Glomerular visceral epithelial cell (primary cell): ENCODE results near the gene SON.

Experiments
- DNase-seq: peaks from one replicate; pipeline ENCODE4 v3.0.0-alpha.2; 2016; ENCODE audit errors: extremely low spot score

SON gene

DNA sequence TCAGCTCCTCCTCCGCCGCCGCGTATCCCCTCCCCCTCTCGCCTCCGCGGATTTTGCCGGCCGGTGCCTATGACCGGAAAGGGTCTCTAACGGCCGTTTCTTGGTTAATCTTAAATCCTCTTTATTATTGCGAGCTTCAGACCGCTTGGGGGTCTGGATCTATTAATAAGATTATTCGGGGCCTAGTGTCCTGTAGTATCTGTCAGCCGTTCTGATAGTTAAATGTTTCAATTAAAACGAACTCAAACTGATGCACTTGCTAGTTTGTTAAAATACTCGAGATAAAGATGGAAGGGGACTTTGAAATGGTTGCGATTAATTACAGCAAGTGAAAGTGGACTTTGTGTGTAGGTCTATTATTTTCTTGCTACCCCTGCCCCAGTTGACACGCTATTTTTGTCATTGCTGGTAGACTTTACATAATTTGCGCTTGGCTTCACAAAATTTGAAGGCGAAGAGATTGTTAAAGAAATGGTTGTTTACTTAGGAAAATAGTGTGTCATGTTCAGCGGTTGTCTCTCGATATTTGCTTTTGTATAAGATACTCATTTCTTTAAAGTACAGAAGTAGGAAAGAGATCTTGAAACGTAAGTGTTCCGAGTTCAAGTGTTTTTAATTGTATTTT lies 779 bp downstream of the SON start:
- DNase-seq: no peak

DNA sequence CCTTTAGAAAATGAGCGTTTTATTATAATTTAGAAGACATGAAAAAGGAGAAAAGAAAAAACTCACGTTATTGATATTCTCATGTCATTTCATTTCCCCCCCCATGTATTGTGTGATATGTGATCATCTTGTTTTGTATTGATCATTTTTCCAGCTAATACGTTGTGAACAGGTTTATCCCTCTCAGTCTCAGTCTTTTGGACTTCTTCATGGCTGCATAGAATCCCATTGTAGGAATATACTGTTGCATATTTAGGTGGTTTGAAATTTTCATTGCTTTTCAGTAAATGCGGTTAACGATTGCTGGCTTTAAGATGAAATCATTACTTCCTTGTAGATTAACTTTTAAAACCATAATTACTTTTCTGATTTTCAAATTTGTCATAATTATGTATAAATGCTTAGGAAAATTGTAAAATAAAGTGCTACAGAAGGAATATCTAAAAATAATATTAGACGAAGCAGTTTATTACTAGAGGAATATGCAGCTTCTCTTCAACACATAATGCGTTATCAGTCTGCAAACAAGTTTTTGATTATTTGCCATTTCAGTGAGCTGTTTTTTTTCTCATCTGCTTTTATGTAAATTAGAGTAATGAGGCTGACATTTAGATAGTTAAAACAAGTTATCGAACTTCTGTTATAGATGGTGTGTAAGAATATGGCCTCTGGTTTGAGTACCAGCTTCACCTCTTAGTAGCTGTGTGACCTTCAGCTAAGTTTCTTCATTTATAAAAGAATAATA lies 1.8 kb downstream of the SON start:
- DNase-seq: no peak

DNA sequence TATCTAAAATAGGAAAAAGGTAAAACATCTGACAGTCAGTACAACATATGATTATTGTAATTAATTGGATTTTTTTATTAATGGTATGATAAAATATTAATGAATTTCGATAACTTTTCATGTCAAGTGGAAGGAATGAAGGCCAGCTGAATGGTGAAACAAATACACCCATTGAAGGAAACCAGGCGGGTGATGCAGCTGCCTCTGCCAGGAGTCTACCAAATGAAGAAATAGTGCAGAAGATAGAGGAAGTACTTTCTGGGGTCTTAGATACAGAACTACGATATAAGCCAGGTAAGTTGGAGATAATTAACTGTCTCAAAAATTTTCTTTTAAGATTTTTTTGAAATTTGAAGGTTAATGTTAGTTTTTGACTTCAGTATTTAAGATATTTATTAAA lies 3.2 kb downstream of the SON start:
- DNase-seq: no peak

DNA sequence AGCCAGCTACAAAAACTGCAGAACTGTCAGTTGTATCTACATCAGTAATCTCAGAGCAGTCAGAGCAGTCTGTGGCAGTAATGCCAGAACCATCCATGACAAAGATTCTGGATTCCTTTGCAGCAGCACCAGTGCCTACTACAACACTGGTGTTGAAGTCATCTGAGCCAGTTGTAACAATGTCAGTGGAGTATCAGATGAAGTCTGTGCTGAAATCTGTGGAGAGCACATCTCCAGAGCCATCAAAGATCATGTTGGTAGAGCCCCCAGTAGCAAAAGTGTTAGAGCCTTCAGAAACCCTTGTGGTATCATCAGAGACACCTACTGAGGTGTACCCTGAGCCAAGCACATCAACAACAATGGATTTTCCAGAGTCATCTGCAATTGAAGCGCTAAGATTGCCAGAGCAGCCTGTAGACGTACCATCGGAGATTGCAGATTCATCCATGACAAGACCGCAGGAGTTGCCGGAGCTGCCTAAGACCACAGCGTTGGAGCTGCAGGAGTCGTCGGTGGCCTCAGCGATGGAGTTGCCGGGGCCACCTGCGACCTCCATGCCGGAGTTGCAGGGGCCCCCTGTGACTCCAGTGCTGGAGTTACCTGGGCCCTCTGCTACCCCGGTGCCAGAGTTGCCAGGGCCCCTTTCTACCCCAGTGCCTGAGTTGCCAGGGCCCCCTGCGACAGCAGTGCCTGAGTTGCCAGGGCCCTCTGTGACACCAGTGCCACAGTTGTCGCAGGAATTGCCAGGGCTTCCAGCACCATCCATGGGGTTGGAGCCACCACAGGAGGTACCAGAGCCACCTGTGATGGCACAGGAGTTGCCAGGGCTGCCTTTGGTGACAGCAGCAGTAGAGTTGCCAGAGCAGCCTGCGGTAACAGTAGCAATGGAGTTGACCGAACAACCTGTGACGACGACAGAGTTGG lies 7.3 kb downstream of the SON start:
- no peak for DNase-seq

DNA sequence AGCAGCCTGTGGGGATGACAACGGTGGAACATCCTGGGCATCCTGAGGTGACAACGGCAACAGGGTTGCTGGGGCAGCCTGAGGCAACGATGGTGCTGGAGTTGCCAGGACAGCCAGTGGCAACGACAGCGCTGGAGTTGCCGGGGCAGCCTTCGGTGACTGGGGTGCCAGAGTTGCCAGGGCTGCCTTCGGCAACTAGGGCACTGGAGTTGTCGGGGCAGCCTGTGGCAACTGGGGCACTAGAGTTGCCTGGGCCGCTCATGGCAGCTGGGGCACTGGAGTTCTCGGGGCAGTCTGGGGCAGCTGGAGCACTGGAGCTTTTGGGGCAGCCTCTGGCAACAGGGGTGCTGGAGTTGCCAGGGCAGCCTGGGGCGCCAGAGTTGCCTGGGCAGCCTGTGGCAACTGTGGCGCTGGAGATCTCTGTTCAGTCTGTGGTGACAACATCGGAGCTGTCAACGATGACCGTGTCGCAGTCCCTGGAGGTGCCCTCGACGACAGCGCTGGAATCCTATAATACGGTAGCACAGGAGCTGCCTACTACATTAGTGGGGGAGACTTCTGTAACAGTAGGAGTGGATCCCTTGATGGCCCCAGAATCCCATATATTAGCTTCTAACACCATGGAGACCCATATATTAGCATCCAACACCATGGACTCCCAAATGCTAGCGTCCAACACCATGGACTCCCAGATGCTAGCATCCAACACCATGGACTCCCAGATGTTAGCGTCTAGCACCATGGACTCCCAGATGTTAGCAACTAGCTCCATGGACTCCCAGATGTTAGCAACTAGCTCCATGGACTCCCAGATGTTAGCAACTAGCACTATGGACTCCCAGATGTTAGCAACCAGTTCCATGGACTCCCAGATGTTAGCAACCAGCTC lies 8.2 kb downstream of the SON start:
- DNase-seq: no peak

DNA sequence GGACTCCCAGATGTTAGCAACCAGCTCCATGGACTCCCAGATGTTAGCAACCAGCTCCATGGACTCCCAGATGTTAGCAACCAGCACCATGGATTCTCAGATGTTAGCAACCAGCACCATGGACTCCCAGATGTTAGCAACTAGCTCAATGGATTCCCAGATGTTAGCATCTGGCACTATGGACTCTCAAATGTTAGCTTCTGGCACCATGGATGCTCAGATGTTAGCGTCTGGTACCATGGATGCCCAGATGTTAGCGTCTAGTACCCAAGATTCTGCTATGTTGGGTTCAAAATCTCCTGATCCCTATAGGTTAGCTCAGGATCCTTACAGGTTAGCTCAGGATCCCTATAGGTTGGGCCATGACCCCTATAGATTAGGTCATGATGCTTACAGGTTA lies 8.8 kb downstream of the SON start:
- no peak for DNase-seq

DNA sequence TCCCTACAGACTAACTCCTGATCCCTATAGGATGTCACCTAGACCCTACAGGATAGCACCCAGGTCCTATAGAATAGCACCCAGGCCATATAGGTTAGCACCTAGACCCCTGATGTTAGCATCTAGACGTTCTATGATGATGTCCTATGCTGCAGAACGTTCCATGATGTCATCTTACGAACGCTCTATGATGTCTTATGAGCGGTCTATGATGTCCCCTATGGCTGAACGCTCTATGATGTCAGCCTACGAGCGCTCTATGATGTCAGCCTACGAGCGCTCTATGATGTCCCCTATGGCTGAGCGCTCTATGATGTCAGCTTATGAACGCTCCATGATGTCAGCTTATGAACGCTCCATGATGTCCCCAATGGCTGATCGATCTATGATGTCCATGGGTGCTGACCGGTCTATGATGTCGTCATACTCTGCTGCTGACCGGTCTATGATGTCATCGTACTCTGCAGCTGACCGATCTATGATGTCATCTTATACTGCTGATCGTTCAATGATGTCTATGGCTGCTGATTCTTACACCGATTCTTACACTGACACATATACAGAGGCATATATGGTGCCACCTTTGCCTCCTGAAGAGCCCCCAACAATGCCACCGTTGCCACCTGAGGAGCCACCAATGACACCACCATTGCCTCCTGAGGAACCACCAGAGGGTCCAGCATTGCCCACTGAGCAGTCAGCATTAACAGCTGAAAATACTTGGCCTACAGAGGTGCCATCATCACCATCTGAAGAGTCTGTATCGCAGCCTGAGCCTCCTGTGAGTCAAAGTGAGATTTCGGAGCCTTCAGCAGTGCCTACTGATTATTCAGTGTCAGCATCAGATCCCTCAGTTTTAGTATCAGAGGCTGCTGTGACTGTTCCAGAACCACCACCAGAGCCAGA lies 9.5 kb downstream of the SON start:
- no peak for DNase-seq

DNA sequence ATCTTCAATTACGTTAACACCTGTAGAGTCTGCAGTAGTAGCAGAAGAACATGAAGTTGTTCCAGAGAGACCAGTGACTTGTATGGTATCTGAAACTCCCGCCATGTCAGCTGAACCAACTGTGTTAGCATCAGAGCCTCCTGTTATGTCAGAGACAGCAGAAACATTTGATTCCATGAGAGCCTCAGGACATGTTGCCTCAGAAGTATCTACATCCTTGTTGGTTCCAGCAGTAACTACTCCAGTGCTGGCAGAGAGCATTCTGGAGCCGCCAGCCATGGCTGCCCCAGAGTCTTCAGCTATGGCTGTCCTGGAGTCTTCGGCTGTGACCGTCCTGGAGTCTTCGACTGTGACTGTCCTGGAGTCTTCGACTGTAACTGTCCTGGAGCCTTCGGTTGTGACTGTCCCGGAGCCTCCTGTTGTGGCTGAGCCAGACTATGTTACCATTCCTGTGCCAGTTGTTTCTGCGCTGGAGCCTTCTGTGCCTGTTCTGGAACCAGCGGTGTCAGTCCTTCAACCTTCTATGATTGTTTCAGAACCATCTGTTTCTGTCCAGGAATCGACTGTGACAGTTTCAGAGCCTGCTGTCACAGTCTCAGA lies 10.3 kb downstream of the SON start:
- DNase-seq: no peak

DNA sequence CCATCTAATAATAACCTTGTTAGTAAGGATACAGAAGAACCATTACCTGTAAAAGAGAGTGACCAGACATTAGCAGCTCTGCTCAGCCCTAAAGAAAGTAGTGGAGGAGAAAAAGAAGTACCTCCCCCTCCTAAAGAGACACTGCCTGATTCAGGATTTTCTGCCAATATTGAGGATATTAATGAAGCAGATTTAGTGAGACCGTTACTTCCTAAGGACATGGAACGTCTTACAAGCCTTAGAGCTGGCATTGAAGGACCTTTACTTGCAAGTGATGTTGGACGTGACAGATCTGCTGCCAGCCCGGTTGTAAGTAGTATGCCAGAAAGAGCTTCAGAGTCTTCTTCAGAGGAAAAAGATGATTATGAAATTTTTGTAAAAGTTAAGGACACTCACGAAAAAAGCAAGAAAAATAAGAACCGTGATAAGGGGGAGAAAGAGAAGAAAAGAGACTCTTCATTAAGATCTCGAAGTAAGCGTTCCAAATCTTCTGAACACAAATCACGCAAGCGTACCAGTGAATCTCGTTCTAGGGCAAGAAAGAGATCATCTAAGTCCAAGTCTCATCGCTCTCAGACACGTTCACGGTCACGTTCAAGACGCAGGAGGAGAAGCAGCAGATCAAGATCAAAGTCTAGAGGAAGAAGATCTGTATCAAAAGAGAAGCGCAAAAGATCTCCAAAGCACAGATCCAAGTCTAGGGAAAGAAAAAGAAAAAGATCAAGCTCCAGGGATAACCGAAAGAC lies 11.6 kb downstream of the SON start:
- DNase-seq: no peak

DNA sequence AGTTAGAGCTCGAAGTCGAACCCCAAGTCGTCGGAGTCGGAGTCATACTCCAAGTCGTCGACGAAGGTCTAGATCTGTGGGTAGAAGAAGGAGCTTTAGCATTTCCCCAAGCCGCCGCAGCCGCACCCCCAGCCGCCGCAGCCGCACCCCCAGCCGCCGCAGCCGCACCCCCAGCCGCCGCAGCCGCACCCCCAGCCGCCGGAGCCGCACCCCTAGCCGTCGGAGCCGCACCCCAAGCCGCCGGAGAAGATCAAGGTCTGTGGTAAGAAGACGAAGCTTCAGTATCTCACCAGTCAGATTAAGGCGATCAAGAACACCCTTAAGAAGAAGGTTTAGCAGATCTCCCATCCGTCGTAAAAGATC lies 12.1 kb downstream of the SON start:
- DNase-seq: no peak

DNA sequence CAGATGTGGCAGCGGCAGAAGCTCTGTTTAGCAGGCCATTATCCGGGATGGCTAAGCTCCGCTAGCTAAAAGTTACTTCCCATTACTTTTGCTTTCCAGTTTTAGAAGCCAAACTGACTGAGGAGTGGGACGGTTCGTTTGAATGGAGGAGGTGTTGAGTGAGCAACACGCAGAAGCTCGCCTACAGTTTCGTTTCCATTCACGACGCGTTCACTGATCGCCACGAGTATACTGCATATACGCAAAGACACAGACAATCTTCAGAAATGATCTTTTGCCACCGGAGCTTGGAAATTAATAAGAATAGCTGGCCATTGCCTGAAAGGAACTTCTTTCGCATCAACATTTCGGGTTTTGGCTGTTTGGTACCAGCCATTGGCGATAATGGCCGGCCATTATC lies 14.6 kb downstream of the SON start:
- DNase-seq: no peak

DNA sequence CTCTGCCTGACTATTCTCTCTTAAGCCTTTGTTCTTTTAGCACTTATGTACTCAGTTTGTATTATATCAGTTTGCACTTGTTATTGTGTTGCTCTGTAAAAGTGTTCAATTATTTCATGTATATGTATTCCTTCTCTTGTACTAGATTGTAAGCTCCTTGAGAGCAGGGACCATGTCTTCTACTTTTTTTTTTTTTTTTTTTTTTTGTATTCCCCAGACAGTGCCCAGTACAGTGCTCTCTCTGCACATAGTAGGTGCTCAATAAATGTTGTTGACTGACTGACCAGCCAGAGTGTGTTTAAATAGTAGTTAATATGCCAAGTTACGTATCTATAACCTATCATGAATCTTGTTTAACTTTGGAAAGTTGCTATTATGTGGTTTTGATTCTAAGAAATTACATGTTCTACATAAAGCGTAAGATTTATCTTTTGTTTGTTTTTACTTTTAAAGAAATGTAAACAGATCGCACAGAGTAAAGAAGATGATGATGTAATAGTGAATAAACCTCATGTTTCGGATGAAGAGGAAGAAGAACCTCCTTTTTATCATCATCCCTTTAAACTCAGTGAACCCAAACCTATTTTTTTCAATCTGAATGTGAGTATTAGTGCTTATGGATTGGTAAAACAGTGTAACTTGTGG lies 16.1 kb downstream of the SON start:
- DNase-seq: no peak

DNA sequence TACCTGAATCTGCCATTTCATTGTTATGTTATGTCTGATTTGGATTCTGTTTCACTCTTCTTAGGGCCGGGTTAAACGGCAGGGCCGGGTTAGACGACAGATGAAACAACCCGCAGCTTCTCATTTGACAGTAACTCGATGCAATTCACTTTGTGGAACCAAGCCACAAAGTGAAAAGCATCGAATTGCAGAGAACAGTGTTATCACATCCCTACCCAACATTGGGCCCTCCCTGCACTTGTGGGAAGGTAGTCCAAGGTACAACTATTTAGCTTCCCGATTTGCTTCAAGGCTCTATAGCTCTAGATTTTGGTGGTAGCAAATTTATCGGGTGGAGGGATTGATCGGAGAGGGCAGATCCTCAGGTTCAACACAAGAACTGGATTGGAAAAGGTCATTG lies 17.0 kb downstream of the SON start:
- DNase-seq: no peak

DNA sequence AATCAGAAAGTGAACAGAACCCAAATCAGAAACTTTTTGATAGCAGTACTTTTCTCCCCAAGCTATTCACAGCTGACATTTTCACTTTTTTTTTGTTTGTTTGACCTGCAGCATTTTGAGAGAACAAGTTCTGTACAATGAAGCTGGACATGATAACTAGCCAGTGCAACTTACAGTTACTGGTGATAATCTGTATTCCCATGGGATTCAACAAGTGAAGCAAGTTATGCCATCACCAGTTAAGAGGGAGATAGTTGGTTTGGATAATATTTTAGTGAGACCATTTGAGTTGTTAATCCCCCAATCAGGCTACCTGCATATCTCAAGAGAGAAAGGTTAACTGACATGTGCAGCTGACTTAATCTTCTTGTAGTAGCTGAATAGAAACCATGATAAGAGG lies 18.1 kb downstream of the SON start:
- DNase-seq: no peak

DNA sequence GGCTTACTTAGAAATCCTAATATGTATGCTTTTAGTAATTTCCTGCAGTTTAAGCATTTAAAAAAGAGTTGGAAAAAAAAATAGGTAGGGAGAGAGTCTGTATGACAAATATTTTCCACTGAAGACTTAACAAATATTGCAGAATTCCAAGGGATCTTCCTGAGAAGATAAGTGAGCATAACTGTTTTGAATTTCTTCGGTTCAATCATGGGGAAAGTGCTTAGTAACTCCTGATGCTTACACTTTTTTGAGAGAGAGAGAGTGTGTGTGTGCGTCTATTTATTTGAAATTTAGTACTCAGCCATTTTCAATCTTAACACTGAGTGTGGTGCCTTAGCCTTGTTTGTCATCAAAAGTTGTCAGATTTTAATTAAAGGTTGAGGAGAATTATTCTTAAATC lies 18.5 kb downstream of the SON start:
- DNase-seq: no peak

DNA sequence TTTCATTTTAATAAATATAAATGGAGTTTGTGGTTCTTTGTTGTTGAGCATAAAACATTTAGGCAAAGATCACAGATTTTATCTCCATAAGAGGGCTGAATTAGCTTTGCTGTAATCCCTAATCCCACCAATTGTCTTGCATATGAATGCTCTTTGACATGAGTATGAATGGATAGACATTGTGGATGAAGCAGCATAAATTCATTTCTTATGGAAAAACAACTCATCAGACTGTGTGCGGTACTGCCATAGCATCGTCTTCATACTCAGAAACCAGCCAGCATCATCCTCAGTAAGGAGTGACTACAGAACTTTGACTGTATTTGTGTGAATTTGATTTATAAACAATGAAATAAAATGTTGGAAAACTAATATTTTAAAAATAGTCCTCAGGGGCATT lies 19.6 kb downstream of the SON start:
- DNase-seq: no peak

DNA sequence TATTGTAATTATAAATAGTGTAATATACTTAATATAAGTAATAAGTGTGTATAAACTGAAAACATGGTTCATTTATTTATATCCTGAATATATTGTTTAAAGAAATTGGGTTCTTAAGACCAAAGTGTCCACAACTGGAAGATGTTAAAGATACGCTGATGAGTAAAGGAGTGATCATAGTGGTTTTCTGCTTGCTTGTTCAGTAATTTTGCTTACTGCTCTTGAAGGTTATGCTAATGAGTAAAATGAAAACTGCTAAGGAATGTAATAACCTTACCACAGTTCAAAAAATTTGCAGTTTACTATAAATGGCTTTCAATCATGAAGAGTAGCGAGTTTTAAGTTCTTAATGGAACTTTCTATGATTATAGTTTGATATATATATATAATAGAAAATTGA lies 23.7 kb downstream of the SON start:
- no peak for DNase-seq

DNA sequence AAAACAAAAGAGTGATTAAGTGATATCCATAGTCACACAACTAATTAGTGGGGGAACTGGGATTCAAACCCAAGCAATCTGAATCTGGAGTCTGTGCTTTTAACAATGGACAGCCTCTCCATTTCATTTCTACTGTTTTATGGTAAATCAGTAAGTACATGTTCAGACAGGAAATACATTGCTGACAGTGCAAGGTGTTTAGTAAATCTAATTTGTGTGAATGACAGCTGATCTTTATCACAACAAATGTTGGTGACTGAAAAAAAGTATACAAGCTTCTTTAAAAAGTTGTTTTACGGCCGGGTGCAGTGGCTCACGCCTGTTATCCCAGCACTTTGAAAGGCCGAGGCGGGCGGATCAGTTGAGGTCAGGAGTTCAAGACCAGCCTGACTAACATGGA lies 25.1 kb downstream of the SON start:
- DNase-seq: no peak

DNA sequence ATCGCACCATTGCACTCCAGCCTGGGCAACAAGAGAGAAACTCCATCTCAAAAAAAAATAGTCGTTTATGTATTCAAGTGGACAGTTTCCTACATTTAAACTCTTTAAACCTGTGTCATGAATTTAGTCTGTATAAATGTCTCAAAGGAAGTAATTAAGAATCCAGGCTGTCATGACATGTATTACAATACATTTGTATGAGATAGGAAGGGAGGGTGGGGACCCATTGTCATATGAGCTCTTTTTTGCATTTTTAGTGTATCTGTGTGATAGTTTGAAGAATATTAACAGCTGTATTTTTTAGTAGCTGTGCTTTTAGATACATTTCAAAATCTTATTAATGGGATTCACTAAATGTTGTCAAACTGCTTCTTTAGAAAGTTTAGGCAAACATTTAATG lies 25.6 kb downstream of the SON start:
- no peak for DNase-seq
